Measurements from ENCODE around the gene GRAMD4. TPM values are rescaled to one million over a fixed set of nuclear protein-coding genes. Genes with fewer than 3 reads are reported as not detected.

The GRAMD4 gene
- total RNA-seq, 4 donors from 2014 or later: 5.6 to 37.0 (median 15.2) TPM

- Histone ChIP-seq H3K9me3 (no peaks in the 10 kb centered on the region), H3K36me3 (no peaks in the 10 kb centered on the region), H3K27me3 (no peaks in the 10 kb centered on the region), H3K4me3 (no peak overlapping the region), H3K4me1 (peaks cover 0 to 6% of the 10 kb centered on the region in 2 donors), H3K27ac (no peak overlapping the region)
- intact Hi-C loops (cut with DNase I; ENCODE audit: low total_unique reads): no loop called here
- no peak for TF ChIP-seq CTCF (IDR thresholded peaks at IDR 0.05)
- TF ChIP-seq POLR2A (IDR thresholded peaks at IDR 0.05): no peak
- DNase-seq: no peak
Measured at GRCh38 chr22:46574993-46575910, 44.9 kb upstream of the GRAMD4 start.

GRCh38 chr22:46575911-46576555 lies 44.2 kb upstream of the GRAMD4 start:
- Histone ChIP-seq H3K9me3 (no peaks in the 10 kb centered on the region), H3K4me3 (peak overlapping the region; percentile 41 to 44), H3K27me3 (no peaks in the 10 kb centered on the region), H3K36me3 (no peaks in the 10 kb centered on the region), H3K4me1 (peaks cover 0 to 6% of the 10 kb centered on the region in 2 donors), H3K27ac (peak overlapping the region in 1 of 2 donors; percentile 72)
- intact Hi-C loops (cut with DNase I; ENCODE audit: low total_unique reads): no loop called here
- TF ChIP-seq CTCF (IDR thresholded peaks at IDR 0.05) (no peak), POLR2A (IDR thresholded peaks at IDR 0.05) (no peak)
- DNase-seq: no peak

GRCh38 chr22:46576556-46577367 lies 43.4 kb upstream of the GRAMD4 start:
- peak overlapping the region in 1 of 2 donors; percentile 72 for H3K27ac ChIP-seq
- no peaks in the 10 kb centered on the region for H3K27me3 ChIP-seq
- no peaks in the 10 kb centered on the region for H3K9me3 ChIP-seq
- TF ChIP-seq CTCF (IDR thresholded peaks at IDR 0.05): no peak
- no peak for TF ChIP-seq POLR2A (IDR thresholded peaks at IDR 0.05)
- intact Hi-C loops (cut with DNase I; ENCODE audit: low total_unique reads): no loop called here
- H3K36me3 ChIP-seq: no peaks in the 10 kb centered on the region
- peak in 1 of 2 donors; percentile 53 for DNase-seq
- peak overlapping the region; percentile 53 to 61 for H3K4me3 ChIP-seq
- H3K4me1 ChIP-seq: peaks cover 0 to 6% of the 10 kb centered on the region in 2 donors

- intact Hi-C loops (cut with DNase I; ENCODE audit: low total_unique reads): no loop called here
- Histone ChIP-seq H3K4me1 (peaks cover 0 to 6% of the 10 kb centered on the region in 2 donors), H3K9me3 (no peaks in the 10 kb centered on the region), H3K36me3 (no peaks in the 10 kb centered on the region), H3K27me3 (no peaks in the 10 kb centered on the region), H3K27ac (peak overlapping the region; percentile 52 to 72), H3K4me3 (peak overlapping the region; percentile 53 to 61)
- no peak for DNase-seq
- TF ChIP-seq POLR2A (IDR thresholded peaks at IDR 0.05) (no peak), CTCF (IDR thresholded peaks at IDR 0.05) (no peak)
Measured at GRCh38 chr22:46577368-46578249, 42.6 kb upstream of the GRAMD4 start.

Measured in uterus (tissue), 4 donors.